Measurements from ENCODE around the gene TBX21. TPM values are rescaled to one million over a fixed set of nuclear protein-coding genes. Genes with fewer than 3 reads are reported as not detected.
"Not testable (repeated sequence)": the region's sequence is repeated elsewhere in the genome, so short reads cannot be mapped to it uniquely, and the experiment has no call there.

TBX21 gene
- total RNA-seq, 1 donor from 2014 or later = 0.25 TPM

DNA sequence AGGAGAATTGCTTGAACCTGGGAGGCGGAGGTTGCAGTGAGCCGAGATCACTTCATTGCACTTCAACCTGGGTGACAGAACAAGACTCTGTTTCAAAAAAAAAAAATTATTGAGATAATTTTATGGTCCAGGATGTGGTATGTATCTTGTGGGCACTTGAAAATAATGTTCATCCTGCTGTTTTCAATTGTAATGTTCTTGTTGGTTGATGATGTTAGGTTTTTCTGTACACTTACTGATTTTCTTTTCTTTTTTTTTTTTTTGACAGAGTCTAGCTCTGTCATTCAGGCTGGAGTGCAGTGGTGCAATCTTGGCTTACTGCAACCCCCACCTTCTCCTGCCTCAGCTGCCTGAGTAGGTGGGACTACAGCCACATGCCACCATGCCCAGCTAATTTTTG lies 29.7 kb downstream of the TBX21 start:
- TF ChIP-seq, protein P1, sequence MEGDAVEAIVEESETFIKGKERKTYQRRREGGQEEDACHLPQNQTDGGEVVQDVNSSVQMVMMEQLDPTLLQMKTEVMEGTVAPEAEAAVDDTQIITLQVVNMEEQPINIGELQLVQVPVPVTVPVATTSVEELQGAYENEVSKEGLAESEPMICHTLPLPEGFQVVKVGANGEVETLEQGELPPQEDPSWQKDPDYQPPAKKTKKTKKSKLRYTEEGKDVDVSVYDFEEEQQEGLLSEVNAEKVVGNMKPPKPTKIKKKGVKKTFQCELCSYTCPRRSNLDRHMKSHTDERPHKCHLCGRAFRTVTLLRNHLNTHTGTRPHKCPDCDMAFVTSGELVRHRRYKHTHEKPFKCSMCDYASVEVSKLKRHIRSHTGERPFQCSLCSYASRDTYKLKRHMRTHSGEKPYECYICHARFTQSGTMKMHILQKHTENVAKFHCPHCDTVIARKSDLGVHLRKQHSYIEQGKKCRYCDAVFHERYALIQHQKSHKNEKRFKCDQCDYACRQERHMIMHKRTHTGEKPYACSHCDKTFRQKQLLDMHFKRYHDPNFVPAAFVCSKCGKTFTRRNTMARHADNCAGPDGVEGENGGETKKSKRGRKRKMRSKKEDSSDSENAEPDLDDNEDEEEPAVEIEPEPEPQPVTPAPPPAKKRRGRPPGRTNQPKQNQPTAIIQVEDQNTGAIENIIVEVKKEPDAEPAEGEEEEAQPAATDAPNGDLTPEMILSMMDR (IDR thresholded peaks at IDR 0.05; ENCODE audit: borderline replicate concordance) = no peak
- H3K9me3 ChIP-seq (replicated peaks) = peaks cover 44% of the 10 kb centered on the region
- intact Hi-C loops (cut with micrococcal nuclease) = no loop called here
- H3K36me3 ChIP-seq = no peaks in the 10 kb centered on the region
- no peaks in the 10 kb centered on the region for H3K4me1 ChIP-seq
- no peak overlapping the region for H3K4me3 ChIP-seq
- DNase-seq = no peak
- H3K27me3 ChIP-seq (ENCODE audit: low read depth) = peaks cover 70% of the 10 kb centered on the region
- H3K27ac ChIP-seq (replicated peaks) = no peak overlapping the region

DNA sequence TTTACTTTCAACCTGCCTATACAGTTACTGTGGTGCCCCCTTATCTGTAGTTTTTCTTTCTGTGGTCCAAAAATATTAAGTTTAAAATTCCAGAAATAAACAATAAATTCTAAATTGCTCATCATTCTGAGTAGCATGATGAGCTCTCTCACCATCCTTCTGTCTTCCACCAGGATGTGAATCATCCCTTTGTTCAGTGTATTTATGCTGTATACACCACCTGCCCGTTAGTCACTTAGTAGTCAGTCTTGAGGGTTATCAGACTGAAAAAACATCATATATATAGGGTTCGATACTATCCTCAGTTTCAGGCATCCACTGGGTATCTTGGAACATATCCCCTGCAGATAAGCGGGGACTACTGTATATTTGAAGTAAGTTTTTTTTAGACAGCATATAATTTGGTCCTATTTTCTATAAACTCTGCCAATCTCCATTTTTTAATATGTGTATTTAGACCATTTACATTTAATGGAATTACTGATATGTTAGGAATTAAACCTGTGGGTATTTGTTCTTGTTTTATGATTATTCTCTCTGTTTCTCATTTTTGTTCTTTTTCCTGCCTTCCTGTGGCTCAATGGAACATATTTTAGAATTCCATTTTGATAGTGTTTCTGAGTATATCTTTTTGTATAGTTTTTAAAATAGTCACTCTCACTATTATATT lies 31.0 kb downstream of the TBX21 start:
- peaks cover 69% of the 10 kb centered on the region for H3K27me3 ChIP-seq (ENCODE audit: low read depth)
- peaks cover 44% of the 10 kb centered on the region for H3K9me3 ChIP-seq (replicated peaks)
- no peak overlapping the region for H3K4me3 ChIP-seq
- intact Hi-C loops (cut with micrococcal nuclease) = no loop called here
- DNase-seq = no peak
- TF ChIP-seq, protein P1 (IDR thresholded peaks at IDR 0.05; ENCODE audit: borderline replicate concordance) = no peak
- no peaks in the 10 kb centered on the region for H3K4me1 ChIP-seq
- H3K36me3 ChIP-seq = no peaks in the 10 kb centered on the region
- no peak overlapping the region for H3K27ac ChIP-seq (replicated peaks)

DNA sequence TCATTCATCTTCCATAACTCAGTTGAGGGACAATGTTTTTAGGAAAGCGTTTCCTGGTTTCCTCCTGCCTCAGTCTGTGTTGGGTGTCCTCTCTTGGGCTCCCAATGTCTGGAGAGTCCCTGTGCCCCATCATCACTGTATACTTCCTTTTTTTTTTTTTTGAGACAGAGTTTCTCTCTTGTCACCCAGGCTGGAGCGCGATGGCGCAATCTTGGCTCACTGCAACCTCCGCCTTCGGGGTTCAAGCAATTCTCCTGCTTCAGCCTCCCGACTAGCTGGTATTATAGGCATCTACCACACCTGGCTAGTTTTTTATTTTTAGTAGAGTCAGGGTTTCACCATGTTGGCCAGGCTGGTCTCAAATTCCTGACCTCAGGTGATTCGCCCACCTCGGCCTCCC lies 40.6 kb downstream of the TBX21 start:
- DNase-seq; intact Hi-C loops (cut with micrococcal nuclease); H3K36me3 ChIP-seq; H3K4me1 ChIP-seq; H3K27ac ChIP-seq (replicated peaks); H3K4me3 ChIP-seq: not testable (repeated sequence)
- peaks cover 15% of the 10 kb centered on the region for H3K9me3 ChIP-seq (replicated peaks)
- peaks cover 86% of the 10 kb centered on the region for H3K27me3 ChIP-seq (ENCODE audit: low read depth)

DNA sequence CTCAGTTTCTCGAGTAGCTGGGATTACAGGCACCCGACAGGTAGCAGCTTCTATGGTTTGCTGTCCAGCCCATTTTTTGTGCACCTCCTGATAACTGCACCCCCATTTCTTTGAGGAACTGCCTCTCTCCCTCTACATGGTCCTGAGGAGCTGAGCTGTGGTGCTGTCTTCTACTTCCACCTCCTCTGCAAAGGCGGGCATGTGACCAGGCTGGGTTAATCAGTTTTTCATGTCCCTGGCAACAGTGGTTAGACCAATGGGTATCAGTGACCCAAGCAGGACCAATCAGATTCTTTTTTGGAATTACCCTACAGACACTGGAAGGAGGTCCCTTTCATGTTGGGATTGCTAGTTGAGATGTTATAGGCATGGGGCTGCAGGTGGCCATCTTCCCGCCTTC lies 41.3 kb downstream of the TBX21 start:
- peaks cover 86% of the 10 kb centered on the region for H3K27me3 ChIP-seq (ENCODE audit: low read depth)
- intact Hi-C loops (cut with micrococcal nuclease) = no loop called here
- TF ChIP-seq, protein P1 (IDR thresholded peaks at IDR 0.05; ENCODE audit: borderline replicate concordance) = no peak
- H3K9me3 ChIP-seq (replicated peaks) = peaks cover 15% of the 10 kb centered on the region
- no peak for DNase-seq
- H3K27ac ChIP-seq (replicated peaks) = no peak overlapping the region
- no peaks in the 10 kb centered on the region for H3K4me1 ChIP-seq
- H3K36me3 ChIP-seq = no peaks in the 10 kb centered on the region
- no peak overlapping the region for H3K4me3 ChIP-seq

DNA sequence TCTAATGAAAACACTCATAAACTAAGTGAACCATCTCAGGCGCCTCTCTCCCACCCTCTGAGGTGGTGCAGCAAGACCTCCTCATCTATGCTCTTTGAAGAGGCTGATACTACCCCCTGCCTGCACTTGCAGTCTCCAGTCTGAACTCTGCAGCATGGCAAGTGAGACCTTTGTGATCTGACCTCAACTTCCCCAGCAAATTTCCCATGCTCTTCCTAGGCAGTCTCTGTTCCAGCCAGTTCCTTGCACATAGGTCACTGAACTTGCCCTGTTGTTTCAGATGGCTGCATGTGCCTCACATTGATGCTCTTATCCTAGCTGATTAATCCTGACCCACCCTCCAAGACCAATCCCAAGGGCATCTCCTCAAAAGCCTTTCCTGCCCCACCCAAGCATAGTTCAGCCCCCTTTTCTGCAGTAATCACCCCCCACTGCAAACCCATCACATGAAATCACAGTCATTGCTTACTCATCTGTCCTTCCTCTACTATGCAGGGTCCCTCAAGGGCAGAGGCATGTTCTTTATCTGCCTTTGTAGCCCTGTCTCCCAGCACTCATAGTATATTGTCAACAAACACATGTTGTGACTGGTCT lies 42.0 kb downstream of the TBX21 start:
- Histone ChIP-seq H3K4me3 (no peak overlapping the region), H3K36me3 (no peaks in the 10 kb centered on the region), H3K9me3 (replicated peaks) (peaks cover 15% of the 10 kb centered on the region), H3K27ac (replicated peaks) (no peak overlapping the region), H3K27me3 (ENCODE audit: low read depth) (peaks cover 88% of the 10 kb centered on the region), H3K4me1 (no peaks in the 10 kb centered on the region)
- no peak for DNase-seq
- TF ChIP-seq, protein P1 (IDR thresholded peaks at IDR 0.05; ENCODE audit: borderline replicate concordance) = no peak
- intact Hi-C loops (cut with micrococcal nuclease) = no loop called here

Data from left ventricle myocardium inferior (tissue), 1 donor.